Liver (tissue), 9 donors: ENCODE results near the gene GAB2. TPM values are rescaled to one million over a fixed set of nuclear protein-coding genes. Genes with fewer than 3 reads are reported as not detected.

Experiments used
- DNase-seq: peaks from one replicate; pipeline ENCODE4 v3.0.0-alpha.2; 2017; ENCODE audit warnings: low spot score
- H3K27ac ChIP-seq, 2 donors: one replicate each; pipeline ENCODE4 v1.7.0; 2013; ENCODE audit warnings: inconsistent platforms in 2 of 2, low read length in 2 of 2, control low read depth in 1 of 2, low read depth in 1 of 2, mild to moderate bottlenecking in 1 of 2
- H3K27me3 ChIP-seq, 4 donors: one replicate each; pipeline versions ENCODE4 v1.6.1 to v1.7.0; 2013; ENCODE audit warnings: low read length in 3 of 4, inconsistent platforms in 1 of 4, mild to moderate bottlenecking in 1 of 4, moderate library complexity in 1 of 4; ENCODE audit not compliant: control insufficient read depth in 4 of 4, insufficient read depth in 4 of 4
- H3K36me3 ChIP-seq, 4 donors: one replicate each; pipeline versions ENCODE4 v1.6.1 to v1.7.0; 2013; ENCODE audit warnings: low read length in 3 of 4, mild to moderate bottlenecking in 3 of 4, low read depth in 1 of 4, moderate library complexity in 1 of 4; ENCODE audit not compliant: control insufficient read depth in 4 of 4, insufficient read depth in 3 of 4
- H3K4me1 ChIP-seq, 4 donors: one replicate each; pipeline versions ENCODE4 v1.6.1 to v1.7.0; 2013; ENCODE audit warnings: low read length in 3 of 4, mild to moderate bottlenecking in 3 of 4, moderate library complexity in 1 of 4; ENCODE audit not compliant: control insufficient read depth in 4 of 4, insufficient read depth in 4 of 4
- H3K4me3 ChIP-seq, 3 donors: one replicate each; pipeline versions ENCODE4 v1.6.1 to v1.7.0; 2013; ENCODE audit warnings: low read length in 3 of 3, control low read depth in 1 of 3, low read depth in 1 of 3, mild to moderate bottlenecking in 1 of 3
- H3K9ac ChIP-seq, 2 donors: one replicate each; pipeline ENCODE4 v1.7.0; 2013; ENCODE audit warnings: low read length in 2 of 2, mild to moderate bottlenecking in 2 of 2, moderate library complexity in 2 of 2, control low read depth in 1 of 2, low read depth in 1 of 2
- H3K9me3 ChIP-seq, 4 donors: one replicate each; pipeline versions ENCODE4 v1.6.1 to v1.7.0; 2013; ENCODE audit warnings: low read length in 3 of 4; ENCODE audit not compliant: control insufficient read depth in 4 of 4
- ATF3 ChIP-seq: IDR thresholded peaks from 2 replicates; pipeline ENCODE4 v1.6.1; 2016; ENCODE audit warnings: antibody characterized with exemption
- CTCF ChIP-seq: fragments of 150-350 bp; IDR thresholded peaks from 2 replicates; pipeline ENCODE4 v1.5.1; 2017; ENCODE audit warnings: improper control_type of control experiment, low read depth, low read length; ENCODE audit not compliant: missing input control
- EGR1 ChIP-seq, 2 donors: IDR thresholded peaks; 2 replicates each; pipeline ENCODE4 v1.6.1; 2016 to 2018; ENCODE audit warnings: antibody characterized with exemption in 2 of 2, low read depth in 2 of 2
- FOXA1 ChIP-seq: IDR thresholded peaks from 2 replicates; pipeline ENCODE4 v1.6.1; 2016; ENCODE audit warnings: antibody characterized with exemption
- FOXA2 ChIP-seq: IDR thresholded peaks from 2 replicates; pipeline ENCODE4 v1.6.1; 2016; ENCODE audit warnings: antibody characterized with exemption
- GABPA ChIP-seq, 2 donors: IDR thresholded peaks in 1 of 2; conservative IDR thresholded peaks in 1 of 2; 2 replicates each; pipeline ENCODE4 v1.6.1; 2016; ENCODE audit warnings: antibody characterized with exemption in 2 of 2, mild to moderate bottlenecking in 1 of 2, moderate library complexity in 1 of 2
- HNF4A ChIP-seq, 2 donors: conservative IDR thresholded peaks; 2 replicates each; pipeline ENCODE4 v1.6.1; 2016; ENCODE audit warnings: antibody characterized with exemption in 2 of 2, mild to moderate bottlenecking in 2 of 2
- HNF4G ChIP-seq: IDR thresholded peaks from 2 replicates; pipeline ENCODE4 v1.6.1; 2016; ENCODE audit warnings: antibody characterized with exemption
- JUND ChIP-seq, 2 donors: IDR thresholded peaks; 2 replicates each; pipeline ENCODE4 v1.6.1; 2016; ENCODE audit warnings: antibody characterized with exemption in 2 of 2
- MAX ChIP-seq: IDR thresholded peaks from 2 replicates; pipeline ENCODE4 v1.6.1; 2016; ENCODE audit warnings: antibody characterized with exemption
- NR2F2 ChIP-seq: IDR thresholded peaks from 2 replicates; pipeline ENCODE4 v1.6.1; 2016; ENCODE audit warnings: antibody characterized with exemption
- RAD21 ChIP-seq, 2 donors: IDR thresholded peaks; 2 replicates each; pipeline ENCODE4 v1.6.1; 2016; ENCODE audit warnings: antibody characterized with exemption in 2 of 2, mild to moderate bottlenecking in 2 of 2
- REST ChIP-seq: IDR thresholded peaks from 2 replicates; pipeline ENCODE4 v1.6.1; 2016; ENCODE audit warnings: antibody characterized with exemption, mild to moderate bottlenecking
- RXRA ChIP-seq, 2 donors: IDR thresholded peaks; 2 replicates each; pipeline ENCODE4 v1.6.1; 2017 to 2018; ENCODE audit warnings: antibody characterized with exemption in 2 of 2, mild to moderate bottlenecking in 1 of 2
- SP1 ChIP-seq: IDR thresholded peaks from 2 replicates; pipeline ENCODE4 v1.6.1; 2018; ENCODE audit warnings: antibody characterized with exemption, mild to moderate bottlenecking
- TAF1 ChIP-seq: conservative IDR thresholded peaks from 2 replicates; pipeline ENCODE4 v1.6.1; 2016; ENCODE audit warnings: antibody characterized with exemption, mild to moderate bottlenecking
- YY1 ChIP-seq: IDR thresholded peaks from 2 replicates; pipeline ENCODE4 v1.6.1; 2016; ENCODE audit warnings: antibody characterized with exemption, mild to moderate bottlenecking
- ZBTB33 ChIP-seq: IDR thresholded peaks from 2 replicates; pipeline ENCODE4 v1.6.1; 2016; ENCODE audit warnings: antibody characterized with exemption
- WGBS: extraction: QIAGEN DNeasy Blood & Tissue Kit; methylation state at CpG from one replicate; pipeline ENCODE4 v1.1.7; 2013; 5-methylcytosine and 5-hydroxymethylcytosine counted together
- polyA plus RNA-seq, 2 donors: library from polyadenylated mRNA; stranded (reverse) in 1 of 2; unstranded in 1 of 2; fragments of 200-250 nt in 1 of 2; fragments of >200 nt in 1 of 2; fragmentation: Nextera tagmentation in 1 of 2; extraction: Ambion mirVana in 1 of 2; gene quantifications; one replicate each; pipeline versions ENCODE4 v1.2.1 to v1.2.3, GENCODE V29; 2013 to 2015
- total RNA-seq, 2 donors: library from RNA; depleted of rRNA; stranded (reverse); fragments of >200 nt; gene quantifications; one replicate each; pipeline ENCODE4 v1.2.3, GENCODE V29; 2014
- donor health status: healthy.
- donor health status: healthy.
- donor health status: healthy.
- donor health status: healthy.
- donor health status: healthy.

Gene GAB2
- total and polyA plus RNA-seq, 4 donors, result 1.3 to 3.6 (median 2.5) TPM

GRCh38 chr11:78345450-78345849 lies 72.2 kb downstream of the GAB2 start:
- no peak overlapping the region for H3K9ac ChIP-seq
- 82% methylated on average over 3 of the region's 3 CpGs for WGBS
- no peaks in the 10 kb centered on the region for H3K36me3 ChIP-seq
- DNase-seq, result no peak
- no peaks in the 10 kb centered on the region for H3K27me3 ChIP-seq
- no peak overlapping the region for H3K4me3 ChIP-seq
- no peak overlapping the region for H3K27ac ChIP-seq
- TF ChIP-seq NR2F2, result no peak
- TF ChIP-seq HNF4G, result no peak
- no peak for TF ChIP-seq MAX
- no peak for TF ChIP-seq ATF3
- TF ChIP-seq EGR1 (IDR thresholded peaks at IDR 0.05; ENCODE audit: low read depth in 2 of 2), result no peak
- TF ChIP-seq RAD21 (IDR thresholded peaks at IDR 0.05), result no peak
- TF ChIP-seq GABPA (IDR thresholded peaks at IDR 0.05 in 1 of 2, conservative IDR thresholded peaks at IDR 0.05 in 1 of 2), result no peak
- TF ChIP-seq FOXA1, result no peak
- TF ChIP-seq RXRA (IDR thresholded peaks at IDR 0.05), result no peak
- no peak for TF ChIP-seq REST
- no peak for TF ChIP-seq JUND (IDR thresholded peaks at IDR 0.05)
- TF ChIP-seq HNF4A (conservative IDR thresholded peaks at IDR 0.05), result no peak
- TF ChIP-seq ZBTB33, result no peak
- TF ChIP-seq TAF1, result no peak
- TF ChIP-seq CTCF, result no peak
- TF ChIP-seq FOXA2, result no peak
- TF ChIP-seq SP1, result no peak
- no peak for TF ChIP-seq YY1
- H3K9me3 ChIP-seq, result no peaks in the 10 kb centered on the region
- H3K4me1 ChIP-seq, result peaks cover 0 to 2% (median 0%) of the 10 kb centered on the region in 4 donors
